GM19025 (cell line): ENCODE data around the gene SPRYD3.
A peak's percentile ranks its signal among the peaks of the same experiment; 100 is the strongest.
"Not testable (repeated sequence)": the region's sequence is repeated elsewhere in the genome, so short reads cannot be mapped to it uniquely, and the experiment has no call there.

Source experiments
- ATAC-seq: cut with Tn5 transposase; IDR thresholded peaks from one replicate; pipeline ENCODE4 v1.9.1; 2021; ENCODE audit warnings: mild to moderate bottlenecking, low read depth, moderate library complexity; ENCODE audit not compliant: unreplicated experiment

SPRYD3 gene

DNA sequence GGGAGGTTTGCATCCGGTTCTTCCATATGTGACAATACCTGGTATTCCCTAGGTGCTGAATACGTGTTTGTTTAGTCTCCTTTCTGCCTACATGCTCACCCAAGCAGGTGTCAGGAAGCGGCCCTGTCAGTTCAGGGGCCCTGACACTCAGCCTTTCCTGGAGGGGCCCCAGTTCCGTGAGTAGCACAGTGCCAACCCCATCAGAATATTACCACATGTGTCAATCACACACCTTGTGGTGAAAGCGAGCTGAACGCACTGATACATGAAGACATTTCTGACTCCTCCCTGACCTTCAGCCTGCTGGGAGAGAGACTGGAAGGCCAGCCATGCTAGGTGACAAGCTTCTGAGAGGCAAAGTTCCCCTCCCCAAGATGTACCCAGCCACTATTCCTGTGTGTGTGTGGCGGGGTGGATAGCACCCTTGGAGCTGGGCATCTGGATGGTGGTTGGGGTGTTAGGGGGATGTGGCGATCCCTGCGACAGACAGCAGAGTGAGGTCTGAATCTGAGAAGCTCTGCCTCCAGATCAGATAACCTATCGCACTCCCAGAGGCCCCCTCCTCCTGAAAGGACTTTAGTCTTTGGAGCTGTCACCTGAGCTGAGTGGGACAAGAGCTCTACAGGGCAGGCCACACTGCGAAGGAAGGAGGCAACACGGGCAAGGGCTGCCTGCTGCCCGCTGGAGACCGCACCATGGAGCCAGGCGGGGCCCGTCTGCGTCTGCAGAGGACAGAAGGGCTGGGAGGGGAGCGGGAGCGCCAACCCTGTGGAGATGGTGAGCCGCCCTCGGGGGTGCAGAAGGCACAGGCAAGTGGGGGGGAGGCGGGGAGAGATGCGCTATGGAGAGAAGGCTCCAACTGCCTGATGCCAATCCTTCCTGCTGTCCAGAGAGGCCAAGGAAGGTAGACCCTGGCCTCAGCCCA lies 24.0 kb upstream of the SPRYD3 start, which contains the start of gene SOAT2:
TSS of gene SOAT2 (plus strand) at position 604 of the 925 bp plus-strand sequence. CDS start at position 696, 92 bp downstream.
- ATAC-seq, result peak; percentile 51

DNA sequence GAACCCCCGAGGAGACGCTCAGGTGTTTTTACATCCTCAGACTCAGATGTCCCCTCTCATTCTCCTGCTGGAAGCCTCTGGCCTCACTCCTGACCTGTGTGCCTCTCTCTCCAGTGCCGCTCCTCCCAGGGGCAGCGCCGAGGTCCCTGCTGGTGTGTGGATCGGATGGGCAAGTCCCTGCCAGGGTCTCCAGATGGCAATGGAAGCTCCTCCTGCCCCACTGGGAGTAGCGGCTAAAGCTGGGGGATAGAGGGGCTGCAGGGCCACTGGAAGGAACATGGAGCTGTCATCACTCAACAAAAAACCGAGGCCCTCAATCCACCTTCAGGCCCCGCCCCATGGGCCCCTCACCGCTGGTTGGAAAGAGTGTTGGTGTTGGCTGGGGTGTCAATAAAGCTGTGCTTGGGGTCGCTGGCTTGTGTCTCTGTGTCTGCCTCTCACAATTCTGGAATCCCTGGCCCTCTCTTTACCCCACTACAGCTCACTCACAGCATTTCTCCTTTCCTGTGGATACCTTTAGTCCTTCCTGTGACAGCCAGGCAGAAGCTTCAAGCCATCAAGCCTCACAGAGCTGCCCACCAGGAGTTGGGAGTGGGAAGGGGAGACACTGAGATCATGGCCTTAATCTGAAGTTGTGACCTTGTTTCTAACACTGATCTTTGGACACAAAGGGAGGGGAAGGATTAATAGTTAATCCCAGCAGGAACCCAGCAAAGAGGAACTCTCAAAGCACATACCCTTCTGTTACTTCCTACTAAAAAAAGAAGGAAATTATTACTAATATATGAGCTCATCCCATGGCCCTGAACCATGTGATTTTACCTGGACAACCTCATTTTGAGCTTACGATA lies 23.0 kb upstream of the SPRYD3 start:
- no peak for ATAC-seq

DNA sequence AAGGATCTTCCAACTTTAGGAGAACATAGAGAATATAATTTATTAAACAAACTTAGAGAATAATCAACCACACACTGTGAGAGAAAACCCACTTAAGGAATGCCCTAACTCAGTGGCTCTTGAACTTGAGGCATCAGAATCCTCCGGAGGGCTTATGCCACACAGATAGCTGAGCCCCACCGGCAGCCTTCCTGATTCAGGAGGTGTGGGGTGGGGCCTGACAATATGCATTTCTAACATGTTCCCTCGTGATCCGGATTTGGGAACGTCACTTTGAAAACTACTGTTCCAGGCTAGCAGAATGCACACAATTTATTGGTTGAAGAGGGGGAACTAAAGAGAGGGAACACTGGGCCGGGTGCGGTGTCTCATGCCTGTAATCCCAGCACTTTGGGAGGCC lies 22.1 kb upstream of the SPRYD3 start:
- no peak for ATAC-seq

DNA sequence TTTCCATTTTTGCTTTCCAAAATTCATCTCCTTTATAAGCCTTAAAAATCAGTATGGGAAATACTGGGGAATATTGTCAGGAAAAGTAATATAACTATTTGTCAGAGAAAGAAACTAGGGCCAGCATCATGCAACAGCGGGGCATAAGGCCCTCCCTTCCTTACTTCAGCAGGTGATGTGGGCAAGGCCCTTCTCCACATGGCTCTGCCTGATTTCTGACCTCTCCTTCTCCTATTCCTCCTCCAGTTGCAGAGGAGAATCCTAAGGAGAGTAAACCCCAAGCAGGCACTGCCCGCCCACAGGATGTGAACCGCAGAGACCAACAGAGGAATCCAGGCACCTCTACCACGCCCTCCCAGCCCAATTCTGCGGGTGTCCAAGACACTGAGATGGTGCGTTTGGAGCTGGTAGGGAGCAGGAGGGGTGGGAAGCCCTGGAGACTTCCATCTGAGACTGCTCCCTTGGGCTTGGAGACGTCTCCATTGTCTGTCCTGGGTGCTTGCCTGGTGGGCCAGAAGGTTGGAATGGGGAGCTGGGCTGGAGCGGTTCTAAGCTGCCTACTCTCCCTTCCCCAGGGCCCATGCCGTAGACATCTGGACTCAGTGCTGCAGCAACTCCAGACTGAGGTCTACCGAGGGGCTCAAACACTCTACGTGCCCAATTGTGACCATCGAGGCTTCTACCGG lies 21.4 kb upstream of the SPRYD3 start:
- ATAC-seq, result no peak

DNA sequence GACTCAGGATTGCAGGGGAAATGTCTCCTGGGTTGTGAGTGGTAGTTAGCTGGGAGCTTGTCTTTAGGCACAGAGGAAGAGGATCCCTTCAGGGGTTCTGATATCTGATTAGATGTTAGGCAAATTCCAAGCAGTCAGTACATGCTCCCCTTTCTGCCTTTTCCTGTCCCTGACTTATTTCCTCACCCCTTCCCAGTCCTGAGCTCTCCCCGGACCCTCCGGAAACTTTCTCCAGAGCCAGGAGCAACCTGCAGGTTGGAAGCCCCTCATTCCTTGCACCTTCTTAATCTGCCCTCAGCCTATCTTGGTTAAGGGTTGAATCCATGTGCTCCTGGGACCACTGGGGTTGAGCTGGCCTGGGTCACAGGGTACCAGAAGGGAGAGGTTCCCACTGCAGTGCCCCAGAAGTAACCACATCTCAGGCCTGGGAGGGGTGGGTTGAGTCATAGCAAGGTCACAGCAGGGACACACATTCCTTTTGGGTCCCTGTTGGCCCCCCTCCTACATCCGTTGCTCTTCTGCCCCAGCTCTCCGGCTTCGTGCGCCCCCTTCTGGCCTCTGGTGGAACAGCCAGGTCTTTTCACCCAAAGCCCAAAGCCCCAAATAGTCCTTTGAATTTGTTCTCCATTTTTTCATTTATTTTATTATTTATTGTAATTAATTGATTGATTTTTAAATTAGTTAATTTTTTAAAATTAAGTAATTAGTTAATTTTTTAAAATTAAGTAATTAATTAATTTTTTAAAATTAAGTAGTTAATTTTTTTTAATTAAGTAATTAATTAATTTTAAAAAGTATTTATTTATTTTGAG lies 20.1 kb upstream of the SPRYD3 start:
- no peak for ATAC-seq

DNA sequence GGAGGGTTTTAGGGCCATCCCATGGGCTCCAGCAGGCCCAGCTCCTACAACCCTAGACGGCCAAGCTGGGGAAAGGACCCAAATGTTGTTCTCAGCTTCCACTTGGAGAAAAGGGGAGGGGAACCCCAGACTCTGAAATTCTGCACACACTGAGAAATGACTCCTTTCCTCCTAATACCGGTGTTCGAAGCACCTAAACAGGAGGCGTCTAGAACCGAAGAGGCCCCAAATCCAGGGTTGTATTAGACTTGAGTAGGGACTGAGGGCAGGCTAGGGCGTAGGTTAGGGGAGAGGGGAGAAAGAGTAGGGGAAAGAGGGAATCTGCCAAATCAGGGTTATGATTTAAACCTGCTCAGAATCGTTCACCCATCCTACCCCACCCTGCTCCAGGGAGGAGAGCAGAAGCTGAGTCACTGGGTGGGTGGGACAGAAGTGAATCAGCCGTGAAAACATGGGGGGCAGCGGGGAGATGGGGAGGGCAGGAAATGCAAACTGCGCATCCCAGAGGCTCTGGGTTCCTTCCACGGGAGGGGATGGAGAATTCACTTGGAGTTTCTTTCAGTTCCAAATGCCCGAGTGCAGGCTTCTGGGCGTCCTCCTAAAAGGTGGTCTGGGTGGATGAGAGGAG lies 19.3 kb upstream of the SPRYD3 start:
- no peak for ATAC-seq

DNA sequence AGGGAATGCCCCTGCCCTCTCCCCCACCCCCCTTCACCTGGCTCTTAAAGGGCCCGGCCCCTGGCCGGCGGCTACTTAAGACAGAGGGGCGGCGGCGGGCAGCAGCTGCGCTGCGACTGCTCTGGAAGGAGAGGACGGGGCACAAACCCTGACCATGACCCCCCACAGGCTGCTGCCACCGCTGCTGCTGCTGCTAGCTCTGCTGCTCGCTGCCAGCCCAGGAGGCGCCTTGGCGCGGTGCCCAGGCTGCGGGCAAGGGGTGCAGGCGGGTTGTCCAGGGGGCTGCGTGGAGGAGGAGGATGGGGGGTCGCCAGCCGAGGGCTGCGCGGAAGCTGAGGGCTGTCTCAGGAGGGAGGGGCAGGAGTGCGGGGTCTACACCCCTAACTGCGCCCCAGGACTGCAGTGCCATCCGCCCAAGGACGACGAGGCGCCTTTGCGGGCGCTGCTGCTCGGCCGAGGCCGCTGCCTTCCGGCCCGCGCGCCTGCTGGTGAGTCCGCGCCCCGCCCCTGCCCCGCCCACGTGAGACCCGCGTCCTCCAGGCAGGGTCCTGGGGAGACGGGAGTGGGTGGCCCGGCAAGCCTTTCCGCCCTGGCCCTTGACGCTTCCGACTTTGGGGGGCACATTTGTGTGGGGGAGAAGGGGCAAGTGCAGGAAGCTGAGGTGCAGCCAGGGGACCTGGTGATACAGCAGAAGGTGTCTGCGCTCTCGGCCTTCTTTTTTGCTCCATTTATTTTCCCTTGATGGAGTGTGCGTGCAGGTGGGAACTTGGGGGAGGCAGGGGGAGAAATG lies 18.6 kb upstream of the SPRYD3 start, which contains the start of gene IGFBP6:
TSS of gene IGFBP6 (plus strand) at position 104 of the 790 bp plus-strand sequence. CDS start at position 155, 51 bp downstream.
- ATAC-seq, result no peak

DNA sequence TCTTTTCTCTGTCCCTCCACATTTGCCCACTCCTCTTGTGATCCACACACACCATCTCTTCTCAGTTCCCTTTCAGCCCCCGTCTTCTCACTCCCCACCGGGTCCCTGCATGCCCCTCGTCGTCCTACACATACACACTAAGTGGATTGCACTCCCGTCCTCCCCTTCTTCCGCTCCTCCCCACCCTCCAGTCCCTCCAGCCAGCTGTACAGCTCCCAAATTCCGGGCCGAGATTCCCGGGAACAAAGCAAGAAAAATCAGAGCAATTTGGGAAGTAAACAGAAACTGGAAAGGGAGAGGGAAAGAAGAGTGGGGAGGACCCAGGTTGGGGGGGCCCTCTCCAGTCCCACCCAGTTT lies 18.0 kb upstream of the SPRYD3 start:
- ATAC-seq, result no peak

DNA sequence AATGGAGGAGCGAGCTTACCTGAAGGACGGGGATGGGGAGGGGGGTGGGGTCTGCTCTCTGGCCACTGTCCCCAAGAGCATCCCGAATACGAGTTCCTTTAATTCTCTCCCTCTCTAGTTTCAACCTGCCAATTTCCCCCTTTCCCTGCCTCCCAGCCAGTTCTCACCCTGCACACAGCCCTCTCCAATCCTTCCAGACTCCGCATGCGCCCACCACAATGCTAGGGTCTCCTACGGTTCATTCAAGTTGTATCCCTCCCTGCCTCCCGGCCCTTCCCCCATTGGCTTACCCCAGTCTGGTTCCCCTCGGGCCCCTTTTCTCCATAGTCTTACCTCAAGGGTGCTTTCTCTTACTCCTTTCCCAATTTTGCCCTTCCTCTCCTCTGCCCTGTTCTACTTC lies 17.6 kb upstream of the SPRYD3 start:
- no peak for ATAC-seq

DNA sequence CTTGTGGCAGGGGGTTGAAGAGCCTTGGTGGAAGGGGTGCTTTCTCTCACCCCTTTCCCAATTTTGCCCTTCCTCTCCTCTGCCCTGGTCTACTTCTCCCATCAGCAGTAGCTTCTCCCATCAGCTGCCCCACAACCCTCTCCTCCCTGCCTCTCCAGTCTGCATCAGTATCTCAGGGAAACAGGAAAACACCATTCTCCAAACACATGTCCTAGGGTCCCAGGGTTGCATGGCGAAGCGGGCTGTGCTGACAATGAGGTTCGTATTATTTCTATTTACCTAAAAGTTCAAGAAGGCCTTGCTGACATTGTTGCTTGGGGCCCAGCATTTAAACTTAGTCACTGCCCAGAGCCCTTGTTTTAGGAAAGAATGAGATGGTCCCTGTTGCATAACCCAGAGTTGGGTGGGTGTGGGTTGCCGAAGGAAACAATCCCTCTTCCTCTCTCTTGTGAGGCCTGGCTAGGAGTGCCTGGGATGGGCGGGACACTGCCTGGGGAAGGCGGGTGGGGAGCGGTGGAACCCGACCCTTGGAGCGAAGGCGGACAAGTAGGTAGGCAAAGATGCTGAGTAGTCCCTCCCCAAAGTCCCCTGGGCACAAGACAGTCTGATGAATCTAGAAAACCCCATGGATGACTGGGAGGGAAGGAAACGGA lies 17.0 kb upstream of the SPRYD3 start:
- ATAC-seq, result no peak

DNA sequence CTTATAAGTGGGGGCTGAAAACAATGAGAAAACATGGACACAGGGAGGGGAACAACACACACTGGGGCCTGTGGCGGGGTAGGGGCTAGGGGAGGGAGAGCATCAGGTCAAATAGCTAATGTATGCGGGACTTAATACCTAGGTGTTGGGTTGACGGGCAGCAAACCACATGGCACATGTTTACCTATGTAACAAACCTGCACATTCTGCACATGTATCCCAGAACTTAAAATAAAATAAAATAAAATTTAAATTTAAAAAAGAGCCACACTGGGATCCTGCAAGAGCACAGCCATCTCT lies 16.4 kb upstream of the SPRYD3 start:
- ATAC-seq, result not testable (repeated sequence)

DNA sequence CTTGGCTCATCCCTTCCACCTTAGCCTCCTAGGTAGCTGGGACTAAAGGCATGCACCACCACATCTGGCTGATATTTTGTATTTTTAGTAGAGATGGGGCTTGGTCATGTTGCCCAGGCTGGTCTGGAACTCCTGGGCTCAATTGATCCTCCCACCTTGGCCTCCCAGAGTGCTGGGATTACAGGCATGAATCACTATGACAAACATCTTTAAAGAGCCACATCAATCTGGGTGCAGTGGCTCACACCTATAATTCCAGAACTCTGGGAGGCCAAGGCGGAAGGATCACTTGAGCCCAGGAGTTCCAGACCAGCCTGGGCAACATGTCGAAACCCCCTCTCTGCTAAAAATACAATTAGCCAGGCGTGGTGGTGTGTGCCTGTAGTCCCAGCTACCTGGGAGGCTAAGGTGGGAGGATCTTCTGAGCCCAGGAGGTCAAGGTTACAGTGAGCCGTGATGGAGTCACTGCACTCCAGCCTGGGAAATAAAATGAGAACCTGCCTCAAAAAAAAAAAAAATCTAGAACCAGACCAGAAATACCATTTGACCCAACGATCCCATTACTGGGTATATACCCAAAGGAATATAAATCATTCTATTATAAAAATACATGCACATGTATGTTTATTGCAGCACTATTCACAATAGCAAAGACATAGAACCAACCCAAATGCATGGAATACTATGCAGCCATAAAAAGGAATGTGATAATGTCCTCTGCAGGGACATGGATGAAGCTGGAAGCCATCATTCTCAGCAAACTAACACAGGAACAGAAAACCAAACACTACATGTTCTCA lies 15.8 kb upstream of the SPRYD3 start:
- not testable (repeated sequence) for ATAC-seq

DNA sequence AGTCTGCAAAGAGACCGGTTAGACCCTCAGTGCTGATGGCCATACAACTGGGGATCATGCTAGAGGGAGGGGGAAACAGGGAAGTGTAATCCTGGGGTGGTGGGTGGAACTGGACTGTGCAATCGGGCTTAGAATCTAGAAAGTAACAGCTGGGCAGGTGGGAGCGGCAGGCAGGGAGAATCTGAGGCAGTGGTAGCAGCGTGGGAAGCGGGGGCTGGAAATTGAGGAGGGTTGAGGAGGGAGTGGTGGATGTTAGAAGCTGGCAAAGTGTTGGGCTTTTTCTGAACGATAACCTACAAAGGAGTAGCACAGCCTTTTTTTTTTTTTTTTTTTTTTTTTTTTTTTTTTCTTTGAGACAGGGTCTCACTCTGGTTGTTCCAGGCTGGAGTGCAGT lies 15.2 kb upstream of the SPRYD3 start:
- ATAC-seq, result no peak

DNA sequence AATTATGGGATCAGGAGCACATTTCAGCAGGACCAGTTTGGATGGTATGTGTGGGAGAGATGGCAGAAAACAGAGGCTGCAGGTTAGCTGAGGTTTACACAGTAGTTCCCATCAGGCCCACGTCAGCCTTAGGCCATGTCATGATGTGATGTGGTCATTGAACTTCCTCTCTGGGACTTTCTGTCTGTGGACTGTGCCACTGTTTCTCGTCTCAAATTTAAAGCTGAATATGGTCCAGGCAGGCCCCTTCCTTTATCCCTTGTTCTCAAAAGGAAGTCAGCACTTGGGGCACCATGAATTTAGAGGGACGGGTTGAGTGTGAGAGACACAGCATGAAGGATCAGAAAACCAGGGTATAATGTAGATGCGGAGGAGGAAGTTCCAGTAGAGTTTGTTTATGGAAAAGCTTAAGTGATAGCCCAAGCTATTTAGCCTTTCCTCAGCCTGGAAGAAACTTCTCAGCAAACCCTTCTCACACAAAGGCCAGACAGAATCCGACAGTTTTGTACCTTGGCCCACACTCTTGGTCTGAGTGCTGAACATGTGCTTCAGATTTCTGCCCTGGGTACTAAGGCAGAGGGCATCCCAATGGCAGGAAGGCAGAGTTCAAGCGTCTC lies 14.7 kb upstream of the SPRYD3 start:
- no peak for ATAC-seq

DNA sequence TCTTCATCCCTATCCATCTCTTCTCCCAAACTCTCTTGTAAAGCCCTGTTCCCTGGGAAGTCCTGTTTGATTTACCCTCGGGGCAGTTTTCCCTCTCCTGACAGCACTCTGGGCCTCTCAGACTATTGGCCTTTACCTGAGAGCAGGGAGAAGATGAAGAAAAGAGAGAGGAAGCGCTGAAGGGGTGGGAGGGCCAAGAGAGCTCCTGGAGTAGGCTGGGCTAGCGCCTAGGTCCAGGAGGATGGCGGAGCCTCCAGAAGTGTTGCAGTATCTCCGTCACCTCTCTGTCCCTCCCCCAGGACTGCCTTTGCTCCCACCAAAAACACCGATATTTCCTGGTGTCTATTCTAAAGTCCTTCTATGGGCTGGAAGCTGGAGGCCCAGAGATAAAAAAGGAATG lies 12.6 kb upstream of the SPRYD3 start:
- no peak for ATAC-seq

DNA sequence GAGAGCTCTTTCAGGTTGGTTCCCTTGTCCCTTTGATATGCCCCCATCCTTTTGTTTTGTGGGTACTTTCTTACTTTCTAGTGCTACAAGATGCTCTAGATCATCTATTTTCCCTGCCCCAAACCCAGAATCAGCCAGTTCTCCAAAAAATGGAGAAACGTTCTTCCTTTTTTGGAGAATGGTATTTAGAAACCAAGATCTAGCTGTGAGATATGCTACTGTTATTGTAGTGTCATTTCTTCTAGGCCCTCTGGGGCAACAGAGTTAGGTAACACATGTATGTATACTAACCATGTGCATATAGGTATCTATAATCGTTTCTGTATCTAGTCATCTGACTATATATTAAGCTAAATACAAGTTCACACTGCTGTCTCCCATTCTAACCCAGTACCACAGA lies 11.4 kb upstream of the SPRYD3 start:
- no peak for ATAC-seq

DNA sequence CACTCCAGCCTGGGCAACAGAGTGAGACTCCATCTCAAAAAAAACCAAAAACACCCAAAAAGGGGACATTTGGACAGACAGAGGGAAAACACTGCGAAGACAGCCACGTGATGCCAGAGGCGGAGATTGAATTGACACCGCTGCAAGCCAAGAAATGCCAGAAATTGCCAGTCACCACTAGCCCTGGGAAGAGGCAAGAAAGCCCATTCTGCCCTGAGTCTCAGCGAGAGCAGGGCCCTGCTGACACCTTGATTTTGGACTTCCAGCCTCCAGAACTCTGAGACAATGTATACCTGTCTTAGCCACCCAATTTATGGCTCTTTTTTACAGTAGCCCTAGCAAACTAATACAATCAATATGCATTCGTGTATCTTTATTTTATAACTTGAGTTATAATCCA lies 10.9 kb upstream of the SPRYD3 start:
- no peak for ATAC-seq
